Vagina (tissue), 2 donors: ENCODE measurements around the gene CAP1. TPM values are rescaled to one million over a fixed set of nuclear protein-coding genes. Genes with fewer than 3 reads are reported as not detected.

Experiments used
- DNase-seq, 2 donors: peaks; one replicate each; pipeline ENCODE4 v3.0.0-alpha.2; 2017; ENCODE audit errors: extremely low spot score in 2 of 2
- H3K27ac ChIP-seq: fragments of 200-600 bp; sonication (generic); one replicate; pipeline ENCODE4 v1.5.1; 2019
- H3K27me3 ChIP-seq: fragments of 200-600 bp; sonication (generic); one replicate; pipeline ENCODE4 v1.5.1; 2019
- H3K36me3 ChIP-seq, 2 donors: fragments of 200-600 bp; sonication (generic); one replicate each; pipeline ENCODE4 v1.5.1; 2017 to 2019
- H3K4me1 ChIP-seq: fragments of 200-600 bp; sonication (generic); one replicate; pipeline ENCODE4 v1.5.1; 2019
- H3K4me3 ChIP-seq, 2 donors: fragments of 200-600 bp; sonication (generic); 1 replicate in 1 of 2; 2 replicates in 1 of 2; pipeline ENCODE4 v1.5.1; 2016 to 2019
- H3K9me3 ChIP-seq: fragments of 200-600 bp; sonication (generic); one replicate; pipeline ENCODE4 v1.5.1; 2019
- CTCF ChIP-seq, 3 experiments: fragments of 450-650 bp in 2 of 3; fragments of 200-600 bp in 1 of 3; sonication (generic) in 1 of 3; IDR thresholded peaks; one replicate each; pipeline ENCODE4 v1.5.1; 2017 to 2019; ENCODE audit warnings: antibody characterized with exemption in 3 of 3, mild to moderate bottlenecking in 2 of 3, moderate library complexity in 2 of 3
- POLR2A ChIP-seq, 2 donors: fragments of 450-650 bp; IDR thresholded peaks; one replicate each; pipeline ENCODE4 v1.6.1; 2017; ENCODE audit warnings: antibody characterized with exemption in 2 of 2, mild to moderate bottlenecking in 2 of 2, moderate library complexity in 2 of 2
- POLR2AphosphoS5 ChIP-seq, 2 donors: sonication (generic); formaldehyde crosslinking; IDR thresholded peaks; one replicate each; pipeline ENCODE4 v1.9.0; 2017; ENCODE audit warnings: antibody characterized with exemption in 2 of 2, mild to moderate bottlenecking in 2 of 2, low read depth in 1 of 2; ENCODE audit not compliant: insufficient read depth in 1 of 2
- intact Hi-C: fragments of 100-400 bp; cut with DNase I; formaldehyde crosslinking; loops from one replicate; pipeline ENCODE4 v1.15.1; 2023
- total RNA-seq: library from RNA; depleted of rRNA; stranded (reverse); fragments of >200 nt; gene quantifications from one replicate; pipeline ENCODE4 v1.2.3, GENCODE V29; 2016

The CAP1 gene
- 206 TPM for total RNA-seq

GRCh38 chr1:40040511-40041465 lies at the start of gene CAP1:
TSS of gene CAP1 (plus strand) at chr1:40040729. CDS start at chr1:40059347, 18,618 bp downstream.
- Histone ChIP-seq H3K36me3 (no peaks in the 10 kb centered on the region), H3K4me3 (peak within 1 kb of the TSS; percentile 69 to 72), H3K4me1 (peaks cover 65% of the 10 kb centered on the region), H3K9me3 (no peaks in the 10 kb centered on the region), H3K27me3 (no peaks in the 10 kb centered on the region), H3K27ac (peak within 1 kb of the TSS; percentile 96)
- TF ChIP-seq POLR2AphosphoS5 (IDR thresholded peaks at IDR 0.05; ENCODE audit: insufficient read depth in 1 of 2, low read depth in 1 of 2), result peak; percentile 91 to 97
- peak in 1 of 2 donors; percentile 20 for TF ChIP-seq POLR2A (IDR thresholded peaks at IDR 0.05)
- no peak for TF ChIP-seq CTCF (IDR thresholded peaks at IDR 0.05)
- intact Hi-C loops, result no loop called here
- DNase-seq, result peak in 1 of 2 donors; percentile 99

GRCh38 chr1:39992234-39992633 lies 48.3 kb upstream of the CAP1 start:
- TF ChIP-seq CTCF (IDR thresholded peaks at IDR 0.05), result no peak
- TF ChIP-seq POLR2A (IDR thresholded peaks at IDR 0.05), result no peak
- TF ChIP-seq POLR2AphosphoS5 (IDR thresholded peaks at IDR 0.05; ENCODE audit: insufficient read depth in 1 of 2, low read depth in 1 of 2), result no peak
- intact Hi-C loops, result no loop called here
- Histone ChIP-seq H3K4me1 (no peaks in the 10 kb centered on the region), H3K36me3 (no peaks in the 10 kb centered on the region), H3K9me3 (no peaks in the 10 kb centered on the region), H3K4me3 (no peak overlapping the region), H3K27me3 (no peaks in the 10 kb centered on the region), H3K27ac (no peak overlapping the region)
- no peak for DNase-seq

- no peaks in the 10 kb centered on the region for H3K27me3 ChIP-seq
- H3K4me1 ChIP-seq, result no peaks in the 10 kb centered on the region
- no peak overlapping the region for H3K4me3 ChIP-seq
- no peaks in the 10 kb centered on the region for H3K9me3 ChIP-seq
- TF ChIP-seq CTCF (IDR thresholded peaks at IDR 0.05), result no peak
- no peak overlapping the region for H3K27ac ChIP-seq
- no peak for DNase-seq
- intact Hi-C loops, result no loop called here
- H3K36me3 ChIP-seq, result no peaks in the 10 kb centered on the region
Observed at GRCh38 chr1:39992888-39993287, 47.6 kb upstream of the CAP1 start.

- intact Hi-C loops, result no loop called here
- Histone ChIP-seq H3K27ac (no peak overlapping the region), H3K4me3 (no peak overlapping the region), H3K4me1 (no peaks in the 10 kb centered on the region), H3K9me3 (no peaks in the 10 kb centered on the region), H3K27me3 (no peaks in the 10 kb centered on the region), H3K36me3 (no peaks in the 10 kb centered on the region)
- TF ChIP-seq CTCF (IDR thresholded peaks at IDR 0.05) (no peak), POLR2A (IDR thresholded peaks at IDR 0.05) (no peak), POLR2AphosphoS5 (IDR thresholded peaks at IDR 0.05; ENCODE audit: insufficient read depth in 1 of 2, low read depth in 1 of 2) (no peak)
- DNase-seq, result no peak
Observed at GRCh38 chr1:39995973-39996393, 44.5 kb upstream of the CAP1 start.

- no peak overlapping the region for H3K27ac ChIP-seq
- H3K4me1 ChIP-seq, result no peaks in the 10 kb centered on the region
- H3K4me3 ChIP-seq, result no peak overlapping the region
- no peaks in the 10 kb centered on the region for H3K27me3 ChIP-seq
- H3K36me3 ChIP-seq, result no peaks in the 10 kb centered on the region
- intact Hi-C loops, result no loop called here
- no peak for DNase-seq
- no peak for TF ChIP-seq POLR2A (IDR thresholded peaks at IDR 0.05)
- no peak for TF ChIP-seq CTCF (IDR thresholded peaks at IDR 0.05)
- no peak for TF ChIP-seq POLR2AphosphoS5 (IDR thresholded peaks at IDR 0.05; ENCODE audit: insufficient read depth in 1 of 2, low read depth in 1 of 2)
- H3K9me3 ChIP-seq, result no peaks in the 10 kb centered on the region
Observed at GRCh38 chr1:39996396-39997004, 44.0 kb upstream of the CAP1 start.
